K562 (cell line): ENCODE measurements around the gene SUDS3. TPM values are rescaled to one million over a fixed set of nuclear protein-coding genes. Genes with fewer than 3 reads are reported as not detected.

Source experiments
- ATAC-seq: fragments of 200-7000 bp; cut with Tn5 transposase; 3 replicates; pipeline ENCODE4 v1.9.1; 2020; ENCODE audit warnings: moderate library complexity
- BruUV-seq: library from RNA; stranded (reverse); fragments of 400-500 nt; replicated peaks from 2 replicates; lab custom pipeline; 2021; lab: Mats Ljungman, UMichigan
- CTCF ChIA-PET: fragments of 300-600 bp; formaldehyde crosslinking; extraction: SDS; loops from one replicate; lab custom pipeline; 2021; ENCODE audit warnings: low intra/inter-chr PET ratio; lab: Yijun Ruan, JAX
- POLR2A ChIA-PET: fragments of 300-600, 350-650 bp; sonication (Branson Sonifier 250); formaldehyde crosslinking; extraction: SDS; loops from one replicate; lab custom pipeline; 2021; ENCODE audit warnings: antibody characterized with exemption, inconsistent platforms; lab: Yijun Ruan, JAX
- DNase-seq, 4 experiments: peaks; one replicate each; pipeline versions ENCODE4 v3.0.0 to v3.0.0-alpha.2; 2011 to 2018; ENCODE audit warnings: low spot score in 3 of 4, mixed read lengths in 3 of 4; ENCODE audit errors: extremely low read depth in 1 of 4
- FAIRE-seq: peaks from 2 replicates; lab custom pipeline; 2011; peaks lifted over from hg19 to GRCh38; lab: Jason Lieb, UNC
- H2AFZ ChIP-seq: 2 replicates; pipeline ENCODE4 v1.6.0; 2011; ENCODE audit warnings: low read depth, low read length, control low read depth, inconsistent platforms
- H3K27ac ChIP-seq: fragments of 200-600 bp; 3 replicates; pipeline ENCODE4 v1.8.0; 2011; ENCODE audit warnings: low read depth, mild to moderate bottlenecking, control low read depth, inconsistent platforms, low read length, moderate library complexity, mixed read lengths; ENCODE audit errors: extremely low read depth
- H3K27me3 ChIP-seq, 2 experiments: fragments of 300-600 bp in 1 of 2; 2 replicates in 1 of 2; 3 replicates in 1 of 2; pipeline versions ENCODE4 v1.6.0 to v1.8.0; 2011; ENCODE audit warnings: inconsistent platforms in 2 of 2, low read length in 2 of 2, mild to moderate bottlenecking in 1 of 2, mixed read lengths in 1 of 2, moderate library complexity in 1 of 2; ENCODE audit not compliant: control insufficient read depth in 2 of 2, insufficient read depth in 2 of 2
- H3K36me3 ChIP-seq: fragments of 300-600 bp; 3 replicates; pipeline ENCODE4 v1.8.0; 2011; ENCODE audit warnings: mild to moderate bottlenecking, low read length, inconsistent platforms; ENCODE audit not compliant: control insufficient read depth, insufficient read depth
- H3K4me1 ChIP-seq, 2 experiments: fragments of 200-600 bp in 1 of 2; replicated peaks in 1 of 2; 2 replicates in 1 of 2; 3 replicates in 1 of 2; pipeline versions ENCODE4 v1.5.1 to v1.8.0; 2011; ENCODE audit warnings: inconsistent platforms in 2 of 2, low read length in 2 of 2, mild to moderate bottlenecking in 1 of 2, mixed read lengths in 1 of 2, moderate library complexity in 1 of 2; ENCODE audit not compliant: control insufficient read depth in 2 of 2, insufficient read depth in 2 of 2
- H3K4me2 ChIP-seq: 2 replicates; pipeline ENCODE4 v1.6.1; 2011; ENCODE audit warnings: low read length, control low read depth, inconsistent platforms, mixed read lengths; ENCODE audit not compliant: insufficient read depth
- H3K4me3 ChIP-seq: fragments of 200-600 bp; sonication (generic), shearing (Covaris generic); 2 replicates; pipeline ENCODE4 v1.5.1; 2016; ENCODE audit warnings: control low read depth, inconsistent platforms
- H3K79me2 ChIP-seq: fragments of 200-600 bp; 3 replicates; pipeline ENCODE4 v1.8.0; 2011; ENCODE audit warnings: low read length, inconsistent platforms; ENCODE audit not compliant: control insufficient read depth, insufficient read depth
- H3K9ac ChIP-seq, 2 experiments: 2 replicates each; pipeline versions ENCODE4 v1.6.0 to v1.6.1; 2011; ENCODE audit warnings: low read depth in 2 of 2, low read length in 2 of 2, control low read depth in 1 of 2, inconsistent platforms in 1 of 2, mild to moderate bottlenecking in 1 of 2, mixed read lengths in 1 of 2; ENCODE audit not compliant: insufficient read depth in 1 of 2
- H3K9me1 ChIP-seq: one replicate; pipeline ENCODE4 v1.6.0; 2011; ENCODE audit warnings: inconsistent platforms, mild to moderate bottlenecking, low read length, moderate library complexity; ENCODE audit not compliant: control insufficient read depth, insufficient read depth
- H3K9me3 ChIP-seq: replicated peaks from 2 replicates; pipeline ENCODE4 v1.5.1; 2011; ENCODE audit warnings: low read depth, low read length, inconsistent platforms; ENCODE audit not compliant: control insufficient read depth, insufficient read depth
- H4K20me1 ChIP-seq: replicated peaks from 2 replicates; pipeline ENCODE4 v1.6.1; 2011; ENCODE audit warnings: low read length, inconsistent platforms, mixed read lengths; ENCODE audit not compliant: control insufficient read depth, insufficient read depth
- CBFA2T3 ChIP-seq: fragments of 450-650 bp; IDR thresholded peaks from 2 replicates; pipeline ENCODE4 v1.6.1; 2017
- DIDO1 ChIP-seq: fragments of 450-650 bp; IDR thresholded peaks from 2 replicates; pipeline ENCODE4 v1.6.1; 2016; ENCODE audit warnings: low read depth, missing biosample characterization, missing genetic modification characterization
- EP400 ChIP-seq: fragments of 450-650 bp; IDR thresholded peaks from 2 replicates; pipeline ENCODE4 v1.6.1; 2017; ENCODE audit warnings: antibody characterized with exemption, mild to moderate bottlenecking, moderate library complexity
- MTF1 ChIP-seq: fragments of 250-450 bp; sonication (Bioruptor Pico); IDR thresholded peaks from 2 replicates; pipeline ENCODE4 v1.9.0; 2021; ENCODE audit warnings: moderate library complexity, mild to moderate bottlenecking, inconsistent platforms, borderline replicate concordance
- ZNF146 ChIP-seq: IDR thresholded peaks from one replicate; pipeline ENCODE4 v1.6.1; 2018; ENCODE audit warnings: missing compliant biosample characterization; ENCODE audit not compliant: unreplicated experiment
- WGBS: fragments of 100-300 bp; shearing (Covaris generic); methylation state at CpG from one replicate; pipeline ENCODE4 v1.1.6; 2016; ENCODE audit warnings: low coverage, mixed read lengths; ENCODE audit not compliant: insufficient coverage; ENCODE audit errors: missing lambda C conversion rate; 5-methylcytosine and 5-hydroxymethylcytosine counted together
- in situ Hi-C: fragments of 300-500 bp; cut with MboI; formaldehyde crosslinking; loops from 4 replicates; pipeline ENCODE4 v1.15.0; 2018; ENCODE audit warnings: inconsistent platforms, mixed read lengths
- intact Hi-C: fragments of 100-400 bp; cut with micrococcal nuclease; formaldehyde crosslinking; loops from 2 replicates; pipeline ENCODE4 v1.14.2; 2022
- polyA plus RNA-seq, 8 experiments: library from polyadenylated mRNA; depleted of rRNA in 4 of 8; stranded (reverse) in 5 of 8; unstranded in 3 of 8; fragments of >200 nt; fragmentation: Nextera tagmentation in 2 of 8; fragmentation: Illumina TruSeq in 1 of 8; extraction: Ambion mirVana in 2 of 8; extraction: Trizol in 1 of 8; gene quantifications; 2 replicates each; pipeline versions ENCODE4 v1.2.1 to v1.2.3, GENCODE V29; 2011 to 2014; ENCODE audit warnings: inconsistent platforms in 1 of 8, missing spikeins in 1 of 8
- total RNA-seq, 7 experiments: library from RNA; depleted of rRNA in 6 of 7; stranded (reverse); fragments of >200 nt in 6 of 7; fragmentation: Illumina TruSeq in 2 of 7; extraction: Trizol in 2 of 7; gene quantifications; 2 replicates each; pipeline versions ENCODE4 v1.2.1 to v1.2.3, GENCODE V29; 2011 to 2021; ENCODE audit warnings: low replicate concordance in 1 of 7
- TF ChIP-seq, protein P1 (sequence below): sonication (generic); formaldehyde crosslinking; IDR thresholded peaks from 2 replicates; pipeline ENCODE4 v1.8.0; 2022; ENCODE audit warnings: missing genetic modification reagents, mild to moderate bottlenecking, borderline replicate concordance
- TF ChIP-seq, protein P2 (sequence below): fragments of 450-650 bp; IDR thresholded peaks from 2 replicates; pipeline ENCODE4 v1.6.1; 2016; ENCODE audit warnings: low read depth
- TF ChIP-seq, protein P3 (sequence below): fragments of 450-650 bp; formaldehyde crosslinking; IDR thresholded peaks from 2 replicates; pipeline ENCODE4 v1.4.0; 2022; ENCODE audit warnings: mild to moderate bottlenecking, moderate library complexity

SUDS3 gene
- total and polyA plus RNA-seq, 9 of the 15 experiments (the other 6 are each of a cell fraction or from before 2014, with no cell fraction given), result 6.6 to 30.5 (median 23.3) TPM

DNA sequence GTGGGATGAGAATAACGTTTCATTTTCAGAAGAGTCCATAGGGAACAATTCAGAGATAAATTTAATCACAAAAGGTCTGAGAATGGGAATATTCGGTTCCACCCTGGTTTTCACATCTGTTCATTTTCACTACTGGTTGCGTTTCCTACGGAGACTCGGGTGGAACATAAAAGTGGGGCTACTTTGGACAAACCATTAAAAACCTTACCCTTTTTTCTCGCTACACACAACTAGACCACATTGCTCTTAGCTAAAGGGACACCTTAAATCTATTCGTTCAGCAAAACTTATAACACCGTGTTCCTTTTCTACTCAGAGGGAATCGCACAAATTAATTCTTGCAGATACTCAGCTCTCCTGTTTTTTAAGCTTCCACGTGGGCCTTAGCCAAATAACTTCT, 1.0 kb upstream of the SUDS3 start:
- Histone ChIP-seq H3K36me3 (peaks cover 11% of the 10 kb centered on the region; the same call in 2 of the 3 replicates), H3K27ac (peak overlapping the region; percentile 96), H3K27me3 (no peaks in the 10 kb centered on the region), H3K9me1 (no peaks in the 10 kb centered on the region), H2AFZ (peak overlapping the region; percentile 100), H3K4me1 (peaks cover 14 to 26% of the 10 kb centered on the region in 2 experiments; a peak in 4 of 5 replicates), H3K4me2 (peak overlapping the region; percentile 94), H3K9me3 (no peaks in the 10 kb centered on the region), H3K4me3 (peak overlapping the region; percentile 88), H4K20me1 (peaks cover 6% of the 10 kb centered on the region), H3K79me2 (peaks cover 60% of the 10 kb centered on the region), H3K9ac (peak overlapping the region in 1 of 2 experiments; percentile 89; a peak in 3 of 4 replicates)
- no peak for ATAC-seq
- POLR2A ChIA-PET, result interaction anchor here (0.7 to 2.1 kb wide), 14 partner anchors 16 to 271 kb away, joined by 3 to 14 read pairs (median 3); partner anchors contain the start of gene VSIG10
- in situ Hi-C loops, result loop anchor here (5.0 kb wide), 1 partner anchor 253 kb away; no protein-coding TSS in a partner anchor
- peak; percentile 51 for FAIRE-seq
- CTCF ChIA-PET, result interaction anchor here (0.5 to 4.6 kb wide), 6 partner anchors 76 to 499 kb away, joined by 3 to 62 read pairs (median 6); no protein-coding TSS in a partner anchor
- intact Hi-C loops, result loop anchor here (5.0 kb wide), 1 partner anchor 498 kb away; no protein-coding TSS in a partner anchor
- peak in 2 of 4 experiments; percentile 16 to 35 for DNase-seq
- no TSS peak for BruUV-seq
- 5% methylated on average over 10 of the region's 10 CpGs for WGBS
- TF ChIP-seq, protein P1, sequence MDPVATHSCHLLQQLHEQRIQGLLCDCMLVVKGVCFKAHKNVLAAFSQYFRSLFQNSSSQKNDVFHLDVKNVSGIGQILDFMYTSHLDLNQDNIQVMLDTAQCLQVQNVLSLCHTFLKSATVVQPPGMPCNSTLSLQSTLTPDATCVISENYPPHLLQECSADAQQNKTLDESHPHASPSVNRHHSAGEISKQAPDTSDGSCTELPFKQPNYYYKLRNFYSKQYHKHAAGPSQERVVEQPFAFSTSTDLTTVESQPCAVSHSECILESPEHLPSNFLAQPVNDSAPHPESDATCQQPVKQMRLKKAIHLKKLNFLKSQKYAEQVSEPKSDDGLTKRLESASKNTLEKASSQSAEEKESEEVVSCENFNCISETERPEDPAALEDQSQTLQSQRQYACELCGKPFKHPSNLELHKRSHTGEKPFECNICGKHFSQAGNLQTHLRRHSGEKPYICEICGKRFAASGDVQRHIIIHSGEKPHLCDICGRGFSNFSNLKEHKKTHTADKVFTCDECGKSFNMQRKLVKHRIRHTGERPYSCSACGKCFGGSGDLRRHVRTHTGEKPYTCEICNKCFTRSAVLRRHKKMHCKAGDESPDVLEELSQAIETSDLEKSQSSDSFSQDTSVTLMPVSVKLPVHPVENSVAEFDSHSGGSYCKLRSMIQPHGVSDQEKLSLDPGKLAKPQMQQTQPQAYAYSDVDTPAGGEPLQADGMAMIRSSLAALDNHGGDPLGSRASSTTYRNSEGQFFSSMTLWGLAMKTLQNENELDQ, result no peak
- no peak for TF ChIP-seq ZNF146
- TF ChIP-seq DIDO1 (tag), result 0 out of 2 replicates have a peak, but pooled peaks have one; percentile 20
- no peak for TF ChIP-seq CBFA2T3
- no peak for TF ChIP-seq EP400
- TF ChIP-seq, protein P2, sequence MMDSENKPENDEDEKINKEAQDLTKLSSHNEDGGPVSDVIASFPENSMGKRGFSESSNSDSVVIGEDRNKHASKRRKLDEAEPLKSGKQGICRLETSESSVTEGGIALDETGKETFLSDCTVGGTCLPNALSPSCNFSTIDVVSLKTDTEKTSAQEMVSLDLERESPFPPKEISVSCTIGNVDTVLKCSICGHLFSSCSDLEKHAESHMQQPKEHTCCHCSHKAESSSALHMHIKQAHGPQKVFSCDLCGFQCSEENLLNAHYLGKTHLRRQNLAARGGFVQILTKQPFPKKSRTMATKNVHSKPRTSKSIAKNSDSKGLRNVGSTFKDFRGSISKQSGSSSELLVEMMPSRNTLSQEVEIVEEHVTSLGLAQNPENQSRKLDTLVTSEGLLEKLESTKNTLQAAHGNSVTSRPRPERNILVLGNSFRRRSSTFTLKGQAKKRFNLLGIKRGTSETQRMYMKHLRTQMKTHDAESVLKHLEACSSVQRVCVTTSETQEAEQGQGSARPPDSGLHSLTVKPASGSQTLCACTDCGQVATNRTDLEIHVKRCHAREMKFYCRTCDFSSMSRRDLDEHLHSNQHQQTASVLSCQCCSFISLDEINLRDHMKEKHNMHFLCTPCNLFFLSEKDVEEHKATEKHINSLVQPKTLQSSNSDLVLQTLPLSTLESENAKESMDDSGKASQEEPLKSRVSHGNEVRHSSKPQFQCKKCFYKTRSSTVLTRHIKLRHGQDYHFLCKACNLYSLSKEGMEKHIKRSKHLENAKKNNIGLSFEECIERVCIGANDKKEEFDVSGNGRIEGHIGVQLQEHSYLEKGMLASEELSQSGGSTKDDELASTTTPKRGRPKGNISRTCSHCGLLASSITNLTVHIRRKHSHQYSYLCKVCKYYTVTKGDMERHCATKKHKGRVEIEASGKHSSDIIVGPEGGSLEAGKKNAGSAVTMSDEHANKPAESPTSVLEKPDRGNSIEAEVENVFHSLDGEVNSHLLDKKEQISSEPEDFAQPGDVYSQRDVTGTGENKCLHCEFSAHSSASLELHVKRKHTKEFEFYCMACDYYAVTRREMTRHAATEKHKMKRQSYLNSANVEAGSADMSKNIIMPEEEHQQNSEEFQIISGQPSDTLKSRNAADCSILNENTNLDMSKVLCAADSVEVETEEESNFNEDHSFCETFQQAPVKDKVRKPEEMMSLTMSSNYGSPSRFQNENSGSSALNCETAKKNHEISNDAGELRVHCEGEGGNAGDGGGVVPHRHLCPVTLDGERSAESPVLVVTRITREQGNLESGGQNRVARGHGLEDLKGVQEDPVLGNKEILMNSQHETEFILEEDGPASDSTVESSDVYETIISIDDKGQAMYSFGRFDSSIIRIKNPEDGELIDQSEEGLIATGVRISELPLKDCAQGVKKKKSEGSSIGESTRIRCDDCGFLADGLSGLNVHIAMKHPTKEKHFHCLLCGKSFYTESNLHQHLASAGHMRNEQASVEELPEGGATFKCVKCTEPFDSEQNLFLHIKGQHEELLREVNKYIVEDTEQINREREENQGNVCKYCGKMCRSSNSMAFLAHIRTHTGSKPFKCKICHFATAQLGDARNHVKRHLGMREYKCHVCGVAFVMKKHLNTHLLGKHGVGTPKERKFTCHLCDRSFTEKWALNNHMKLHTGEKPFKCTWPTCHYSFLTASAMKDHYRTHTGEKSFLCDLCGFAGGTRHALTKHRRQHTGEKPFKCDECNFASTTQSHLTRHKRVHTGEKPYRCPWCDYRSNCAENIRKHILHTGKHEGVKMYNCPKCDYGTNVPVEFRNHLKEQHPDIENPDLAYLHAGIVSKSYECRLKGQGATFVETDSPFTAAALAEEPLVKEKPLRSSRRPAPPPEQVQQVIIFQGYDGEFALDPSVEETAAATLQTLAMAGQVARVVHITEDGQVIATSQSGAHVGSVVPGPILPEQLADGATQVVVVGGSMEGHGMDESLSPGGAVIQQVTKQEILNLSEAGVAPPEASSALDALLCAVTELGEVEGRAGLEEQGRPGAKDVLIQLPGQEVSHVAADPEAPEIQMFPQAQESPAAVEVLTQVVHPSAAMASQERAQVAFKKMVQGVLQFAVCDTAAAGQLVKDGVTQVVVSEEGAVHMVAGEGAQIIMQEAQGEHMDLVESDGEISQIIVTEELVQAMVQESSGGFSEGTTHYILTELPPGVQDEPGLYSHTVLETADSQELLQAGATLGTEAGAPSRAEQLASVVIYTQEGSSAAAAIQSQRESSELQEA, result peak; percentile 88
- no peak for TF ChIP-seq MTF1 (CRISPR knock-in tag)
- TF ChIP-seq, protein P3, sequence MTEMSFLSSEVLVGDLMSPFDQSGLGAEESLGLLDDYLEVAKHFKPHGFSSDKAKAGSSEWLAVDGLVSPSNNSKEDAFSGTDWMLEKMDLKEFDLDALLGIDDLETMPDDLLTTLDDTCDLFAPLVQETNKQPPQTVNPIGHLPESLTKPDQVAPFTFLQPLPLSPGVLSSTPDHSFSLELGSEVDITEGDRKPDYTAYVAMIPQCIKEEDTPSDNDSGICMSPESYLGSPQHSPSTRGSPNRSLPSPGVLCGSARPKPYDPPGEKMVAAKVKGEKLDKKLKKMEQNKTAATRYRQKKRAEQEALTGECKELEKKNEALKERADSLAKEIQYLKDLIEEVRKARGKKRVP (CRISPR knock-in tag), result no peak
